ENCODE data around the gene MALRD1.

Gene MALRD1

DNA sequence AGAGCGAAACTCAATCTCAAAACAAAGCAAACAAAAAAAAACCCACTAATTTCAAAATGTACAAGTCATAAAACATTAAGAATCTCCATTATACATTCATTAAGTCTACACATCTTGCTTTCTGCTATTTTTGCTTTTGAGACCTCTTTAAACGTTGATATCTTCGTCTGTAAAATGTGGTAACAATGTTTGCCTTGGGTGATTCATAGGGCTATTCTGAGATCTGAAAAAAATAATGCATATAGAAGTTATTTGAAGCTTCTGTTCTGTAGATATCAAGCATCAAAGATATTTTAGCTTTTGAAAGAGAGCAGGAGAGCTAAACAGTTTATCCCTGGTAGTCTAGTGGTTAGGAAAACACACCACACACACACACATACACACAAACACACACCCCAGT, 609.5 kb downstream of the MALRD1 start:
- Histone ChIP-seq H4K20me1 (no peaks in the 10 kb centered on the region), H3K36me3 (no peaks in the 10 kb centered on the region), H3K4me3 (no peak overlapping the region), H3K9me3 (replicated peaks in 1 of 11) (no peaks in the 10 kb centered on the region), H3K4me2 (no peak overlapping the region), H3K27ac (no peak overlapping the region), H3K27me3 (no peaks in the 10 kb centered on the region), H3K4me1 (0 out of 20 replicates have a peak, but pooled peaks cover 0 to 7% (median 0%) of the 10 kb centered on the region in 10 experiments), H3K9ac (no peak overlapping the region)
- no peak for TF ChIP-seq Cebpa-rat (IDR thresholded peaks at IDR 0.05)

DNA sequence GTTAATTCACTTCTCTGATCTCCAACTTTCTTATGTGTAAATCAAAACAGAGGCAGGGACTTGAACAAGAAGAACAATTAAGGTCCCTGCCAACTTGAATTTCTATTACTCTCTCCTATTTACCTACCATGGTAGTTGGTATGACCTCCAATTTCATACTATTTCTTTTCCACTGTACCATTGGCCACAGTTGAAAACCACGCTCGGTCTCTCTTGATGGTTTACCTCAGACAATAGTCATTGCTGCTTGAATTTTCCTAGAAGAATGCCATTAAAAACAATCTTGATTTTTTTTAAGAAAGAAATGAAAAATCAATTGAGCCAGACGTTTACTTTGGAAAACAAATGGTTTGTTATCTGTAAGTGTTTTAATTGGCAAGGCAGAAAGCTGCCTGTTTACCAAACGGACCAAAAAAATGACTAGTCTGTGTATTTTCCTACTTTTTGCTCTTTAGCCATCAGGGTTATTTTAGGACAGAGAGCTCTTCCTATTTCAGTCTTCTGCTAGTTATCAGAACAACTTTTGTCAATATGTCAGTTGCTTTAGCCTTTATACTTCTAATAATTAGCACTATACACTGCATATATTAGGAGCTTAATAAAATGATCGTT, 610.1 kb downstream of the MALRD1 start:
- H3K4me2 ChIP-seq, result no peak overlapping the region
- H4K20me1 ChIP-seq, result no peaks in the 10 kb centered on the region
- no peak for TF ChIP-seq Cebpa-rat (IDR thresholded peaks at IDR 0.05)
- H3K36me3 ChIP-seq, result no peaks in the 10 kb centered on the region
- 0 out of 20 replicates have a peak, but pooled peaks cover 0 to 7% (median 0%) of the 10 kb centered on the region in 10 experiments for H3K4me1 ChIP-seq
- H3K27ac ChIP-seq, result no peak overlapping the region
- no peaks in the 10 kb centered on the region for H3K9me3 ChIP-seq (replicated peaks in 1 of 11)
- H3K9ac ChIP-seq, result no peak overlapping the region
- no peak overlapping the region for H3K4me3 ChIP-seq
- no peaks in the 10 kb centered on the region for H3K27me3 ChIP-seq

DNA sequence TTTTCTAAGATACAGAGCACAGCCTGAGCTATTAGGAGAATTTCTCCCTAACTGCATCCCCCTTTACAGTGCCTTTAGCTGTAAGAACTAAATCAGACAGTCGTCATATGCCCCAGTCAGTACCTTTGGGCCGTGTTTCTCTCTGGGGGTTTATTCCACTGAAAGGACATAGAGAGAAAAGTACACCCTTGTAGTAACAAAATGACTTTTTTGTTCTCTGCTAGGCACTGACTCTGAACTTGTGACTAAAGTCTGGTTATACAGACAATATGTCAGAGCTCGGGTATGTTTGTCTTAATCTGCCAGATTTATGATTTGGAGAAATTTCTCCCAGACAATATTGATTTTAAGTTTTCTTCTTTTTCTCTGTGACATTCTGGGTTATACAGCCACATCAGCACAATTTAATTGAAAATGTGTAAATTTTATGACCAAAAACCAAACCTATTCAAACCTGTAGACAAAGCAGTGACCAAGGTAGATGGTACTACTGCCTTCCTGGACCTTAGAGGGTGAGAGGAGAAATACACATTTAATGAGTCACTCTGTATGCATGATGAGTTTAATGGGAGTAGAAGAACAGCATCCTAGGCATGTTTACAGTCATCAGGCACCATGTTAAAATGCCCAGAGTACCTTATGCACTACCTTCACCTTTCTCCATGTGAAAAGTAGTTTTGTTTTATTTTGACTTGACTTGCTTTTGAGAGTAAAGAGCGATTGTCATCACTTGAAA, 611.5 kb downstream of the MALRD1 start:
- no peaks in the 10 kb centered on the region for H3K27me3 ChIP-seq
- TF ChIP-seq Cebpa-rat (IDR thresholded peaks at IDR 0.05), result no peak

DNA sequence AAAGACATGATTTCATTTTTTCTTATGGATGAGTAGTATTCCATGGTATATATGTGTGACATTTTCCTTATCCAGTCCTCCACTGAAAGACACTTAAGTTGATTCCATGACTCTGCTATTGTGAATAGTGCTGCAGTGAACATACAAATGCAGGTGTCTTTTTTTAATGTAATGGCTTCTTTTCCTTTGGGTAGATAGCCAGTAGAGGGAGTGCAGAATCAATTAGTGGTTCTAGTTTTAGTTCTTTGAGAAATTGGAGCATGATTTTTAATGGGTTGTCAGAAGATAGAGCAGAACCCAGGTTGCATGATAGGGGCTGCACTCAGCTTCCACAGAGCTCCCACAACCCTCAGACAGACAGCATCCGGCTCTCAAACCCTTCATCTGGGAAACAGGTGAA, 614.7 kb downstream of the MALRD1 start:
- no peak for TF ChIP-seq Cebpa-rat (IDR thresholded peaks at IDR 0.05)
- Histone ChIP-seq H3K4me2 (no peak overlapping the region), H3K4me1 (no peaks in the 10 kb centered on the region), H3K27ac (no peak overlapping the region), H3K4me3 (no peak overlapping the region), H3K9me3 (replicated peaks in 1 of 11) (0 out of 22 replicates have a peak, but pooled peaks cover 0 to 10% (median 0%) of the 10 kb centered on the region in 11 experiments), H3K9ac (no peak overlapping the region), H3K27me3 (no peaks in the 10 kb centered on the region), H4K20me1 (no peaks in the 10 kb centered on the region), H3K36me3 (no peaks in the 10 kb centered on the region)

More for the DNA sequence above, 611.5 kb downstream of the MALRD1 start:
- Histone ChIP-seq H3K4me2 (no peak overlapping the region), H3K36me3 (no peaks in the 10 kb centered on the region), H3K4me3 (no peak overlapping the region), H3K9me3 (replicated peaks in 1 of 11) (no peaks in the 10 kb centered on the region), H3K27ac (no peak overlapping the region), H3K9ac (no peak overlapping the region), H4K20me1 (no peaks in the 10 kb centered on the region), H3K4me1 (no peaks in the 10 kb centered on the region)

DNA sequence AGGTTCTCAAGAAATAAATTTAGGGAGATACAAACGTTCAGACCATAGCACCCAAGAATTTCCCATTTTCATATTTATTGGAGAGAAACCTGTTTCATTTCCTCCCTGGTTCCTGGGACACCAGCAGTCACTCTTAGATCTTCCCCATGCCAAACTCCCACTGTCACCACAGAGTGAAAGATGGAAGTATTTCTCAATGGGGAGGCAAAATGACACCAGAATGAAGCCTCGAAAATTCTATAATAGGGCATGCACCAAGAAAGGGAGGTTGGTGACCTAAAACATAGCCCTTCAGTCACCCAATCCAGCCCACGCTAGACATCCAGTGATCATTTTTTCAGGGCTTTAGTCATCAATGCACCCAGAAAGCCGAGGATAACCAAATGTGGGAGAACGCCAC, 619.5 kb downstream of the MALRD1 start:
- no peak for TF ChIP-seq Cebpa-rat (IDR thresholded peaks at IDR 0.05)
- Histone ChIP-seq H3K4me3 (no peak overlapping the region), H3K27ac (no peak overlapping the region), H3K27me3 (no peaks in the 10 kb centered on the region), H4K20me1 (no peaks in the 10 kb centered on the region), H3K4me1 (no peaks in the 10 kb centered on the region), H3K9ac (no peak overlapping the region), H3K36me3 (no peaks in the 10 kb centered on the region), H3K9me3 (replicated peaks in 1 of 11) (0 out of 22 replicates have a peak, but pooled peaks cover 0 to 10% (median 0%) of the 10 kb centered on the region in 11 experiments), H3K4me2 (no peak overlapping the region)

DNA sequence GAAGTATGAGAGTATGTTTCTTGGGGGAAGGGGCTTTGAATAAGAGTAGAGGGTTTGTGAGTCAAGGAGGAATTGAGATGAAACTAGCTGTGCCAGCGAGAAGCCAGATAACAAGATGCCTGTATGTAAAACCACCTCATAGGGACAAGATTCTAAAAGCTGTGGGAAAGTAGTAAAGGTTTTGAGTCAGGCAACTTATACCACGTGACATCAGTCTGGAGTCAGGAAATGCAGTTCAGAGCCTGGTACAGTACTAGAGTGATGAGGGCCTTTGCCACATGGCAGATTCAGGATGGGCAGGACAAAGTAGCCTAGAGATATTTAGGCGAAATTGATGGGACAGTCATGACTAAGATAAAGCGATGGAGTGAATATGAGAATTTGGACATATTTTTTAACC, 627.5 kb downstream of the MALRD1 start:
- Histone ChIP-seq H3K36me3 (no peaks in the 10 kb centered on the region), H3K4me3 (no peak overlapping the region), H3K9me3 (replicated peaks in 1 of 11) (peaks cover 0 to 15% (median 5%) of the 10 kb centered on the region in 11 experiments; a peak in 7 of 22 replicates), H3K4me2 (no peak overlapping the region), H3K27ac (no peak overlapping the region), H3K9ac (no peak overlapping the region), H3K4me1 (0 out of 20 replicates have a peak, but pooled peaks cover 0 to 4% (median 0%) of the 10 kb centered on the region in 10 experiments), H3K27me3 (no peaks in the 10 kb centered on the region), H4K20me1 (no peaks in the 10 kb centered on the region)
- TF ChIP-seq Cebpa-rat (IDR thresholded peaks at IDR 0.05), result no peak

DNA sequence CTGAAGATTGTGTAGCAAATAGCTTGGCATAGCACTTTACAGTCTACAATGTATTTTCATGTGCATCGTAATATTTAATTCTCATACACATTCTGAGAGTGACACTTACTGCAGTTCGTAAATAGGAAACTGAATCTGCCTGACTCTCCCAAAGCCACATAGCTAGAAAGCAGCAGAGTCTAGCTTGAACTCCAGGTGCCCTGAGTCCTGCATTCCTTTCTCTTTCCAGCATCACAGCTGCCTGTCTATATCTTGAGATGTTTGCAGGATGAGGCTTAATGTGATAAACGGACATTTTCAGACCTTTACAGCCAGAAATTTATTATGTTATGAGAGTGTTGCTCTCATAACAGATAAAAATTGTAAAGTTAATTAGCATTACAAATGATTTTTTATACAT, 634.8 kb downstream of the MALRD1 start:
- no peak overlapping the region for H3K4me3 ChIP-seq
- no peak for TF ChIP-seq Cebpa-rat (IDR thresholded peaks at IDR 0.05)
- H3K9ac ChIP-seq, result no peak overlapping the region
- no peaks in the 10 kb centered on the region for H4K20me1 ChIP-seq
- no peaks in the 10 kb centered on the region for H3K36me3 ChIP-seq
- H3K27ac ChIP-seq, result no peak overlapping the region
- peaks cover 0 to 19% (median 5%) of the 10 kb centered on the region in 11 experiments; a peak in 7 of 22 replicates for H3K9me3 ChIP-seq (replicated peaks in 1 of 11)
- no peaks in the 10 kb centered on the region for H3K27me3 ChIP-seq
- H3K4me1 ChIP-seq, result no peaks in the 10 kb centered on the region
- no peak overlapping the region for H3K4me2 ChIP-seq

DNA sequence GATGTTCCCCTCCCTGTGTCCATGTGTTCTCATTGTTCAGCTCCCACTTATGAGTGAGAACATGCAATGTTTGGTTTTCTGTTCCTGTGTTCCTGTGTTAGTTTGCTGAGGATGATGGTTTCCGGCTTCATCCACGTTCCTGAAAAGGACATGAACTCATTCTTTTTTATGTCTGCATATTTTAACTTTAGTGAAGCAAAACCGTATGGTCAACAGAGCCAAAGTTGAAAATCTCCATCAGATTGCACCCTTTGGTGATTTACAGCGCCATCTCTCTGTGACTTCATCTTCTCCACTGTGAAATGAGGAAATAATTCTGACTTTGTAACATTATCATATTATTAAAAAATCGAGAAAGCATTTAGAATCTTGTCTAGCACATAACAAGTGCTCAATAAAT, 635.4 kb downstream of the MALRD1 start:
- Histone ChIP-seq H3K4me2 (no peak overlapping the region), H3K27me3 (no peaks in the 10 kb centered on the region), H3K4me1 (no peaks in the 10 kb centered on the region), H3K4me3 (no peak overlapping the region), H4K20me1 (no peaks in the 10 kb centered on the region), H3K9ac (no peak overlapping the region), H3K36me3 (no peaks in the 10 kb centered on the region), H3K27ac (no peak overlapping the region), H3K9me3 (replicated peaks in 1 of 11) (peaks cover 0 to 19% (median 5%) of the 10 kb centered on the region in 11 experiments; a peak in 7 of 22 replicates)
- TF ChIP-seq Cebpa-rat (IDR thresholded peaks at IDR 0.05), result no peak

DNA sequence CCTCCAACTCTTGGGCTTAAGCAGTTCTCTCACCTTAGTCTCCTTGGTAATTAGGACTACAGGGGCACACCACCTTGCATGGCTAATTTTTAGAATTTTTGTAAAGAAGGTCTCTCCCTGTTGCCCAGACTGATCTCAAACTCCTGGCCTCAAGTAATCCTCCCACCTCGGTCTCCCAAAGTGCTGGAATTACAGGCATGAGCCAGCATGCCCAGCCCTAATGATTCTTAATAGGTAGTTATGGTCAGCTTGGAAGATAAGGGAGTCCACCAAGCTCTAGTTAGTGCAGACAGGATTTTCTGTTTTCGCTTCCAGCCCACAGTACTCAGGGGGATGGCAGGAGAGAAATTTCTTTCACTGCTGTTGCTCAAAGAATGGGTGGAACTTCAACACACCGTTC, 639.7 kb downstream of the MALRD1 start:
- TF ChIP-seq Cebpa-rat (IDR thresholded peaks at IDR 0.05), result no peak
- no peak overlapping the region for H3K27ac ChIP-seq

More for the DNA sequence above, 639.7 kb downstream of the MALRD1 start:
- H3K4me3 ChIP-seq, result no peak overlapping the region
- no peak overlapping the region for H3K4me2 ChIP-seq
- no peaks in the 10 kb centered on the region for H3K36me3 ChIP-seq
- H3K9ac ChIP-seq, result no peak overlapping the region
- no peaks in the 10 kb centered on the region for H3K27me3 ChIP-seq
- H3K9me3 ChIP-seq (replicated peaks in 1 of 11), result peaks cover 0 to 5% (median 0%) of the 10 kb centered on the region in 11 experiments; a peak in 3 of 22 replicates
- no peaks in the 10 kb centered on the region for H3K4me1 ChIP-seq
- H4K20me1 ChIP-seq, result no peaks in the 10 kb centered on the region

All from BLaER1 treated with 17β-estradiol and CSF1 and Interleukin-3, amounts not matched to agents 10 nM and 100 nM (cell line).